NCI-H2081 treated with DMSO at 0.1 percent for 48 hours (cell line): ENCODE data around the gene ULK4.
"Not testable (repeated sequence)": the region's sequence is repeated elsewhere in the genome, so short reads cannot be mapped to it uniquely, and the experiment has no call there.

Experiments used
- DNase-seq: peaks from one replicate; lab custom pipeline; 2025; lab: John Stamatoyannopoulos, UW

Gene ULK4

GRCh38 chr3:41872157-41872556, 89.7 kb downstream of the ULK4 start:
- no peak for DNase-seq

GRCh38 chr3:41867533-41867932, 94.4 kb downstream of the ULK4 start:
- DNase-seq, result no peak

- no peak for DNase-seq
Measured at GRCh38 chr3:41866298-41866697, 95.6 kb downstream of the ULK4 start.

- no peak for DNase-seq
Measured at GRCh38 chr3:41863024-41863423, 98.9 kb downstream of the ULK4 start.

GRCh38 chr3:41860489-41860888, 101.4 kb downstream of the ULK4 start:
- not testable (repeated sequence) for DNase-seq

- DNase-seq, result no peak
Measured at GRCh38 chr3:41854956-41855355, 106.9 kb downstream of the ULK4 start.

GRCh38 chr3:41853540-41854196, 108.2 kb downstream of the ULK4 start:
- DNase-seq, result no peak

GRCh38 chr3:41848753-41849574, 112.9 kb downstream of the ULK4 start:
- no peak for DNase-seq

- DNase-seq, result no peak
Measured at GRCh38 chr3:41847679-41848078, 114.2 kb downstream of the ULK4 start.

- DNase-seq, result no peak
Measured at GRCh38 chr3:41846850-41847249, 115.1 kb downstream of the ULK4 start.

GRCh38 chr3:41845826-41846225, 116.1 kb downstream of the ULK4 start:
- DNase-seq, result no peak

GRCh38 chr3:41844256-41844655, 117.6 kb downstream of the ULK4 start:
- not testable (repeated sequence) for DNase-seq

- DNase-seq, result not testable (repeated sequence)
Measured at GRCh38 chr3:41840936-41841668, 120.8 kb downstream of the ULK4 start.

GRCh38 chr3:41836360-41837134, 125.4 kb downstream of the ULK4 start:
- DNase-seq, result no peak

GRCh38 chr3:41833628-41834027, 128.3 kb downstream of the ULK4 start:
- DNase-seq, result no peak

- DNase-seq, result no peak
Measured at GRCh38 chr3:41819236-41819635, 142.7 kb downstream of the ULK4 start.

- DNase-seq, result no peak
Measured at GRCh38 chr3:41808618-41809017, 153.3 kb downstream of the ULK4 start.

- DNase-seq, result no peak
Measured at GRCh38 chr3:41808152-41808551, 153.8 kb downstream of the ULK4 start.

- no peak for DNase-seq
Measured at GRCh38 chr3:41794748-41795589, 166.9 kb downstream of the ULK4 start.

- no peak for DNase-seq
Measured at GRCh38 chr3:41792806-41793205, 169.1 kb downstream of the ULK4 start.

GRCh38 chr3:41769106-41769505, 192.8 kb downstream of the ULK4 start:
- no peak for DNase-seq
